Stimulated activated CD8-positive, alpha-beta memory T cell treated with anti-CD3 and anti-CD28 coated beads, Interleukin-15, amount 100 ng/mL, for 4 hours (primary cell): ENCODE results near the gene PHETA1.
A peak's percentile ranks its signal among the peaks of the same experiment; 100 is the strongest.

ENCODE experiments used
- DNase-seq, 2 donors: peaks; one replicate each; pipeline ENCODE4 v3.0.0-alpha.2; 2020; ENCODE audit warnings: low read depth in 2 of 2

PHETA1 gene

DNA sequence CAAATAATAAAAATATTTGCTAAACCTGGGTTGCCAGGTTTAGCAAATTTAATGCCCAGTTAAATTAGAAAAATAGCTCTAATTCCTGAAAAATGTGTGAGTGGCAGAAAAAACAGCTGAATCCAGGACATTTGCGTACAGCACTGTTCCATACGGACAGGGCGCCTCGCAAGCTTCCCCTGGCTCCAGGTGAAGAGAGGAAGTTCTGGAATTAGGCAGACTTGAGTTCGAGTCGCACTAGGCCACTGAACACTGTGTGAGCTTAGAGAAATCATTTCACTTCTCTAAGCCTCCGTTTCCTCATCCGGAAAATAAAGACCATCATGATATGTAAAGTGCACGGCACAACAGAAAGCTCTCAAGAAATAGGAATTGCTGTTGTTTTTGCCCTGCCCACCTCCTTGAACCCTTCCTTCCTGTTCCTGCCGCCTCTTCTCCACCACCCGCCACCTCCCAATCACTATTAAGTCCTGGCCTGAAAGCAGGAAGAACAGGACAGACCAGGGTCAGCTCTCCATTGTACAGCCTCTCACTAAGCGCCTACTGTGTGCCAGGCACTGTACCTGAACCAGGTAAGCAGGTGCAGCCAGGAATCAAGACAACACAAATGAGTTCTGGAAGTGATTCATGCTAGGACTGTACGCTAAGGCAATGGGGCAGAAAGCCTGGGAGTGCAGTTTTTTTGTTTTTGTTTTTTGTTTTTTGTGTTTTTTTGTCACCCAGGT is 763 bp upstream of the PHETA1 start:
- DNase-seq, result no peak

DNA sequence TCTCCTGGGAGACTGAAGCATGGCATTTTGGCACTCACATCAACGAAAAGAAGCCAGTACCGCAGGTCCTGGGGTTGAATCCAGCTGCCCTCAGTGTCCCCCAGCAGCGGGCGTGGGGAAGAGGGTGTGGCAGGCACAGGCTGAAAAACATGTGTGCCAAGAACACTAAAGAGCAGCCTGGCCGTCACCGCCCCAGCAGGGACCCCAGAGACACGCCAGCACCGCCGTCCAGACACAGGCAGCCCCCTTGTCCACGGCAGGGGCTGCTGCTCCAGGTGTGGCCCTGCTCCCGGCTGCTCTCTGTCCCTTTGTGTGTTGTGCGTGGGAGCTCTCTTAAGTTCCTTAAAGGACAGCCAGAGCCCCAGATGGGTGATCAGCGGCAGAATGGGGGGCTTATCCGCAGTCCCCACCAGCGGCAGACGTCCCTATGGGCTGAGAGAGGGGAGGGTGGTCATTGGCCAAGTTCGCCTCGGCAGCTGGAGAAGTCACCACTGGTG is 556 bp downstream of the PHETA1 start:
- DNase-seq, result no peak

DNA sequence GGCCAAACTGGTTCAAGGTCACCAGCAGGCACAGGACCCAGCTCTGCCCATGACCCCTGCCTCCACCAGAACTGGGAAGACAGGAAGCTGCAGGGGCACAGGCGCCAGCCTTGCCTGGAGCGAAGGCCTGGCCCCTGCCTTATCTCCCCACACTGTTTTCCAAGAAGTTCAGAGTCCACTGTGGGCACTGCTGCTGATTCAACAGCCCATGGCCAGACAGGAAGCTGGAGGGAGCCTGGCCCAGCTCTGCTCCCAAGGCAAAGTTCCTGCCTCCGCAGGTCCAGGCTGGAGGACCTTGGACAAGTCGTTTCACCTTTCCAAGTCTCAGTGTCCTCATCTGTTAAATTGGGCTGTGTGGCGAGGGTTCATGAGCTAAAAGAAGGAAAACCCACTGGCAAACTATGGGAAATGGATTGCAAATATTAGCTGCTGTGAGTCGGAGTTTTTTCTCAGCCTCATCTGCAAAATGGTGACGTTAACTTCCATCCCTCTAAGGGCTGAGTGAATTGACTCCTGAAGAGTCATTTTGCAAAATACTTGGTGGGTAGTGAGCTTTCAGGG is 1.2 kb downstream of the PHETA1 start:
- no peak for DNase-seq

DNA sequence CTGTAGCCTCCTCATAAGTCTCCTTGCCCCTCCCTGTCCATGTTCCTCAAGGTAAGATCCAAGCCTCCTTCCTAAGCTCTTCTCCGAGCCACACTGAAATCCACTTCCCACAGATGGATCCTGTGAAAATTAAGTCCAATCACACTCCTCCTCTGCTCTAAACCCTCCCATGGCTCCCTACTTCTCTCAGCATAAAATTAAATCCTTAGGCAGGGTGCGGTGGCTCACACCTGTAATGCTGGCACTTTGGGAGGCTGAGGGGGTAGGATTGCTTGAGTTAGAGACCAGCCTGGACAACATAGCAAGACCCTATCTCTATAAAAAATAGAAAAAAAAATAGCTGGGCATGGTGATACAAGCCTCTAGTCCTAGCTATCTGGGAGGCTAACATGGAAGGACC is 2.3 kb downstream of the PHETA1 start:
- no peak for DNase-seq

DNA sequence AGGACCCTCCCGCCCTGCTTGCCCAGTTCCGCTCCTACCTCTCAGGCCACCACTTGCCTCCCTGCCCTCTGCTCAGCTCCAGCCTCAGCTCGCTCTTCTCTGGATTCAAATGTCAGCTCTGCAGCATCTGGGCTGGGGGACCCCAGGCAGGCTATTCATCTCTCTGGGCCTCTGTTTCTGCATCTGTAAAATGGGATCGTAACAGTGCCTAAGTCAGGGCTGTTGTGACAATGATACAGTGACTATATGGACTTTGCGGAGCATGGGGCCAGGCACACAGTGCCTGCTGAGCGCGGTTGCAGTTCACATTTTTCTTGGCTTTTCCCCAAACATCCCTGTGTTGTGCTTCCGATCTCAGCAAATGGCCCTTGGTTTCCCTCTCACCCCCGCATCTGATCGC is 2.8 kb downstream of the PHETA1 start:
- DNase-seq, result no peak

DNA sequence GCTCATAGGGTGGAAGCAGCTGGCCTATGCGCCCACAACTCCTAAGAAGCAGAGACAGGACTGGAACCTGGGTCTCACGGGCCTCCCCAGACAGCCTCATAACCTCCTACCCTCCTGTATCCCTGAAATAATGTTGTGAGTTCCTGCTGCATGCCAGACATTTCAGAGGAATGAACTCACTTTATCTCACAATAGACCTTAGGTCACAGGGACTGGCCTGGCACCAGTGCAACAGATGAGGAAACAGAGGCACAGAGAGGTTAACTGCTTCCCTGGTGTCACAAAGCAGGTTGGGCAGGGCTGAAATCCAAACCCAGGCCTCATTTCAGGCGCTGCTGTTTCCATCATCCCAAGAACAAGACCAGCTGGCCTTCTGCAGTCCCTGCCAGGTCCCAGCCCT is 5.3 kb downstream of the PHETA1 start:
- no peak for DNase-seq

DNA sequence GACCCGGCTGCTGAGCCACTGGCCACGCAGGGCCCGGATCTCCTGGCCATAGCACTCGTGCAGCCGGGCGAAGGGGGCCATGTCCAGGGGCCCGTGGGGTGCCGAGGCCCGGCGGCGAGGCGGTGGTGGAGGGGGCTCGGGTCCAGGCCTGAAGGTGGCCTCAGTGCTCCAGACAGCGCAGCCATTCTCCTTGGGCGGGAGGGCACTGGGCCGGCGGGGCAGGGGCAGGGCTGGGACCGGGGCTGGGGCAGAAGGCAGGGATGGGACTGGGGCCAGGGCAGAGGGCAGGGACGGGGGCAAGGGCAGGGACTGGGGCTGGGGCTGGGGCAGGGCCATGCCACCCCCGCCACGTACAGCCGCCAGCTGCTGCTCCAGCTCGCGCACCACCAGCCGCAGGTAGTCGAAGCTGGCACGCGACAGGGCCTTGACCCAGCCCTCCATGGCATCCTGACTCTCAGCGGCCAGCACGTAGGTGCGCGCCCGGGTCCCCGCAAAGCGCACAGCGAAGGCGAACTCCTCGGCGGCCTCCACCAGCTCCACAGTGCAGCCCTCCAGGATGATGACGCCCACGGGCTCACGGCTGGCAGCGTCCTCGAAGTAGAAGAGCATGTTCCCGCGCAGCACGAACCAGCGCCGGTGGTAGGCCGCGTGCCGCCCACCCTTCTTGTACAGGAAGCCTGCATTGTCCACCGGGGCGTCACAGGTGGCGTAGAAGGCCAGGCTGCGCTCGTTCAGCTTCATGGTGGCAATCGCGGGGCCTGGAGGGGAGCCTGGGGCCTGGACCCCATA is 6.0 kb downstream of the PHETA1 start:
- DNase-seq, result no peak

DNA sequence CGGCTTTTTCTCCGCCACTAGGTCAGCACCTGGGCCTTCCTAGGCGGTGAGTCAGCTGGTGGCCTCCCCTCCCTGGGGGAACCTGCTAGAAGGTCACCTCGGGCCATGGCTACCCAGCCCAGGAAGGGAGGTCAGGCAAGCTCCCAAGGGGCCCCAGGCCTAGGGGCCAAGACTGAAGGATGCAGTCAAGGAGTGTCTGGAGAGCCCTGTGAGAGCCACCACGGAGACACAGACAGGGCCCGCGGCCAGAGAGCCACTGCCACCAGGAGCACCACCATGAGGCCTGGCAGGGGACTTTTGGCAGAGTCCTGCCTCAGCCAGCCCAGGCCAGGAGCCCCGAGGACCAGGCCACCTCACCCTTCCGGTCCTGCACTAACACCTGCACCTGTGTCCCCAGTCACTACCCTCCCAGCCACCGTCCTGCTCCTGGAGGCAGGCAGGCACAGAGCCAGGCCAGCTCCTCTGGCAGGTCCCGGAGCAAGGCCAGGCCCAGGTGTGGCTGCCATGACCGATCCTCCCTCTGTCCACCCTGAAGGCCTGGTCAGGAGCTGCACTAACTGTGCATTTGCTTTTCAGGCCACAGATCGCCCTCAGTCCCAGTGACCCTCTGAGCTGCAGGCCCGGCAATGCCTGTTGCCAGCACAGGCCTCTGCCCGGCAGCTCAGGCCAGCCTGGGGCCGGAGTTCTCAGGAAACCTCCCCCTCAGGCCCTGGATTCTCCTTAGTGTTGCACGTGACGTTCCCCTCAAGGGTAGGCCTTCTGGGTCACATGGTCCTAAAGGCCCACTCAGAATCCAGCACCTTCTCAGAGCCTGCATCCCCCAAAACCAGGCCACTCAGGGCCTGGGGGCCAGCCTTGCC is 6.9 kb downstream of the PHETA1 start:
- no peak for DNase-seq

DNA sequence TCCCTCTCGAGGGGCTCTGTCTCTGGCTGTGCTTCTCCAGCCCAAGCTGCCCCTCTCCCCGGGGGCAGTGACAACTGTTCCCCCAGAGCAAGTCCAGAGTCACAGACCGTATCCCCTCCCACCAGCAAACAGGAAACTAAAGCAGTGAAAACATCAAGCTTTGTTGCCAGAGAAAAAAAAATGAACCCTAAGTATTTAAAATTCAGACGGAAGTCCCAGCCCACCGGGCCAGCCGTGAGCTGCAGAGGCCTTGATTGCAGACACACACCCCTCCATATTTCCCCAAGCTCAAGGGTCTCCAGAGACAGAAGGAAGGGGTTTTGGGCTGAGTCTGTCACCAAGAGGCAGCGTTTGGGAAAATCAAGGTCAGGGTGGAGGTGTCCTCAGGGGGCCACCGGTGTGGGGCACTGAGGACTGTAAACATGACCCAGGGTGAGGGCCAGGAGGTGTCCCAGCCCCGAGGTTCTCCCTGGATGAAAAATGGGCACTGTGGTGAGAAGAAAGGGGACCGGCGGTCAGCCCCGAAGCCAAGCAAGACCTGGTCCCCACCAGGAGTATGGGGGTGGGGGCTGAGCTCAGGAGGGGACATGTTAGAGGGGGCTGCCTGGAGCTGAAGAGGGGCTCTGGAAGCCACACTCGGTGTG is 7.7 kb downstream of the PHETA1 start:
- DNase-seq, result no peak

DNA sequence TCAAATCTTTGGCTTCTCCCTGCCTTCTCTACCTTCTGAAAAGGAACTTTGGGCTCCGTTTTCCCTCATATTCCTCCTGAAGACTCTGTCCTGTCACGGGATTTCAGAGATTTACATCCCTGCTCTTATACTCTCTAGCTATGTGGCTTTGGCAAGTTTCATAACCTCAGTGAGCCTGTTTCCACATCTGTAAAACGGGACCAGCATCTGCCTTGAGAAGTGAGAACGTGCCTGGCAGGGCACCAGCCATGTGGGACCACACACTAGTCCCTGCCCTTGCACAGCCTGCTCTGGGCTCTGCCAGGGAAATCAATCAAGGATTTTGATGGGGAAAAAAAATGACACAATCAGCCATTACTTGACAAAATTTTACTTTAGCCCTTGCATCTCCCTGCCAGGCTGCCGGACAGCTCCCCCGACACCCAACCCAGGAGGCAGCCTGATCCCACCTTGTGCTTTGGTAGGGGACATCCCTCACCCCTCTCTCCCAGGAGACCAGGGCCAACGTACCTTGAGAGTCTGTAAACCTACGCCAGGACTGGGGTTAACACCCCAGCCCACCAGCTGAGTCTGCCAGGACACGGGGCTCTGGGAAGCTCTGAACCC is 8.5 kb downstream of the PHETA1 start:
- DNase-seq, result no peak

DNA sequence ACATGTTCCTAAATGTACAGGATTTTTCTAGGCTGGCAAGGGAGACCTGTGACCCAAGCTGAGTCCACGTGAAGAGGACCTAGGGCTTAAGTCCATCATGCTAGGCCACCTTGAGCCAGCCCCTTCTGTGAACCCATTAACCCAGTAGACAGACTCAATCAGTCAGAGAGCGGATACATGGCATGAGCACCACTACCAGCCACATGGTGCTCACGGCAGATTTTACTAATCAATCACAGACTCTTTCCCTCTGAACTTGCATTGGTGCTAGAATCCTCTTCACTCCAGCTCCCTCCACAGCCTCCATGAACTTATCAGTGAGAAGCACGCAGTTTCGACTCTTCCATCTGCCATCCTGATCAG is 9.0 kb downstream of the PHETA1 start:
- DNase-seq, result no peak

DNA sequence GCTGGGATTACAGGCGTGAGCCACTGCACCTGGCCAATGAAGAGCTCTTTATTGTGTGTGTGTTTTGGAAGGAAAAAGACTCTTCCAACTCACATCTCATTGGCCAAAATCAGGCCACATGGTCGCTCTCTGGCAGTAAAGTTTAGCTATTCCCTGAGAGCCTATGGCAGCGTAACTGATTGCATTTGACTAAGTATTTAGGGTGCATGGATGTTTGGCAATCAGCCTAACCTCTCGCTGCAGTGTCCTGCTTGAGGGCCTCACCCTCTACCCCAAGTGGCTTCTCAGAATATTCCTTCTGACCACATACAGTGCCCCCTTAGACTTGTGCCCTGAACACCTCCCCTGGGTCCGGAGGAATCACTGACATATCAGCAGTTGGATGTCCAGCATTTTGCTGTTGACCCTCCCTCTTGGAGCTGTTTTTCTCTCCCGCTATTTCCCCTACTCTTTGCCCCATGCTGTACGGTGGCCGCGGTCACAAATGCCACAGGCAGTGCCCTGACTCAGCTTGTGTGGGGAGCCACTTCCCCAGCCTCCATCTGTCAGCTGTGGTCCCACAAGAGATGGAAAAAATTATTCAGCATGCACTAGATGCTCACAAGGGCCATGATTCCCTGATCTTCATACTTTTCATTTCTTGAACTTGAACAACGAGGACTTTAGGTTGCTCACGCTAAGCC is 9.5 kb downstream of the PHETA1 start:
- peak in 1 of 2 donors; percentile 36 for DNase-seq

DNA sequence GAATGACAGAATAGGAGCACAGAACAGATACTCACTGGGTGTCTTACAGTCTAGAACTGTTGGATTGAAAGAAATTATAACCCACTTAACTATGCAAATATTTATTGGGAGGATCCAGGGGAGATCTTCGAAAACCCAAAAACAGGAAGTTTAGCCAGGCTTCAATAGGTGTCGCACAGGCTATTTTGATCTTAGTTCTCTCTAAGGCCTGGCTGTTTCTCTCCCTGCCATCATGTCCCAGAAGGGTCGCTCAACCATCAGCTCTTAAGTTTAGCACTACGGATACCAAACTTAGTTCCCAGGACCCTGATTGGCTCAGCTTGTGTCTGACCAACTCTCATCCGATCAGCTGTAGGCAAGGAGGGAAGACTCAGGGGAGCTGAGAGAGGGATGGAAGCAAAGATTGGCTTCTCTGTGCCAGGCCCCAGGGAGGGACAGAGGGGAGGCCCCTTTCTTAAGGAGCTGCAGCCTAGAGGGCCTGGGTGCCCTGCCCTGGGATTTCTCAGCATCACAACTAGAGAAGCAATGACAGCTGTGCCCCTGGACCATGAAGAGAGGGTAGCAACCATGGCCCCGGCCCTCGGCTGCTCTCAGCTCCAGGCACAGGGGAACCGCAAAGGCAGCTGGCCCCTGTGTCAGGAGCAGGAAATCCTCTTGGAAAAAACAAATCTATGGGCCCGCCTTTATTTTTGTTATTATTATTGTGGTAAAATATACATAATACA is 13.5 kb downstream of the PHETA1 start:
- DNase-seq, result no peak

DNA sequence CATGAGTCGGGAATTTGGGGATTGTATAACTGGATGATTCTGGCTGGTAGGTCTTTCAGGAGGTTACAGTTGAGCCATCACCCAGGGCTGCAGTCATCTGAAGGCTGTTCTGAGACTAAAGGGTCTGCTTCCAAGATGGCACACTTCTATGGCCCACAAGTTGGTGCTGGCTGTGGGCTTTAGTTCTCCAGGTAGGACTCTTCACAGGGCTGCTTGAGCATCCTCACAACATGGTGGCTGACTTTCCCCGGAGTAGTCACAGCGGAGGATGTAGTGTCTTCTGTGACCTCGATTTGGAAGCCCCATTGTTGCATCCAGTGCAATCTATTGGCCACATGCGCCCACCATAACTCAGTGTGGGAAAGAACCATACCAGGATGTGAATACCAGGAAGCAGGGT is 14.4 kb downstream of the PHETA1 start:
- no peak for DNase-seq

DNA sequence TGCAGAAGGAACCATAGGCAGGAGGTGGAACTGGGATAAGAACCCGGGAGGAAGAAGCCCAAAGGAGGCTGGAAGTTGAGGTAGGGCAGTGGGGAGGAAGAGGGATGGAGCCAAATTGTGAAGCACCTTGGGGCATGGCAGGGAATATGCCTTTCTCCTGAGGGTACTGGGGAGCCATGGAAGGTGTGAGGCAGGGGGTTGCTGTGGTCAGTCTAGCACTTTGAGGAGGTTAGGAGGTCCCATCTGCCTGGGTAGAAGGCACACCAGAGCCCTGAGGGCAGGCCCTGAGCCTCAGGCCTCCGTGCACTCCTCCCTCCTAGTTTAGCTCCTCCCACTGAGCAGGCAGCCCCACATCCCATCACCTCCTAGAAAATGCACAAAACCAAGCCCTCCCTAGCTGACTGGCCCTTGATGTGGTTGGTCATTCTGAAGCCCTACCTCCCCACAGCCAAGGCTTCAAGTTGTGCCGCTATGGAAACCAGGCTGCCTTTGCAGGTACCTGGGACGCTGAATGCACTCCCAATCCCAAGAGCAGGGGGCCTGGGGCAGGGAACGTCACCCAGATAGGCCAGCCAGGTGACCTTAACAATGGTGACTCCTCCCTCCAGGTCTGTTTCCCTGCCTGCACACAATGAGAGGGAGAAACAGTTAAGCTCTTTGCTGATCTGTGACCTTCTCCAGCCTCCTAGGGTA is 15.1 kb downstream of the PHETA1 start:
- DNase-seq, result no peak

DNA sequence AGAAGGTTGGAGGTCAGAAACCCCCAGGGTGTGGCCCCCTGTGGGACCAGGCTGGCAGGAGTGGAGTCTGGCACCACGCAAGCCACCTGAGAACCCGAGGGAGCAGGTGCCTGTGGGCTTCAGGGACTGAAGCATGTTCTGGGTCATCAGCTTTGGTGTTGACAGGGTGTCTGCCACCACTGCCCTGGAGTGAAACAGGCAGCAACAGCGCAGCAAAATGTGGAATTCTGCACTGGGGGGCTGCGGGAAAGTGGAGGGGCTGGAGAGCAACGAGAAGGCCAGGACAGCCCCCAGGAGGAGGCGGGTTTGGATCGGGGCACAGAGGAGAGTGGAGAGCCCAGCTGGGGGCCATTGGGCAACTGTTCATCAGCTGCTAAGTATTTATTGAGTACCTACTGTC is 15.9 kb downstream of the PHETA1 start:
- no peak for DNase-seq

DNA sequence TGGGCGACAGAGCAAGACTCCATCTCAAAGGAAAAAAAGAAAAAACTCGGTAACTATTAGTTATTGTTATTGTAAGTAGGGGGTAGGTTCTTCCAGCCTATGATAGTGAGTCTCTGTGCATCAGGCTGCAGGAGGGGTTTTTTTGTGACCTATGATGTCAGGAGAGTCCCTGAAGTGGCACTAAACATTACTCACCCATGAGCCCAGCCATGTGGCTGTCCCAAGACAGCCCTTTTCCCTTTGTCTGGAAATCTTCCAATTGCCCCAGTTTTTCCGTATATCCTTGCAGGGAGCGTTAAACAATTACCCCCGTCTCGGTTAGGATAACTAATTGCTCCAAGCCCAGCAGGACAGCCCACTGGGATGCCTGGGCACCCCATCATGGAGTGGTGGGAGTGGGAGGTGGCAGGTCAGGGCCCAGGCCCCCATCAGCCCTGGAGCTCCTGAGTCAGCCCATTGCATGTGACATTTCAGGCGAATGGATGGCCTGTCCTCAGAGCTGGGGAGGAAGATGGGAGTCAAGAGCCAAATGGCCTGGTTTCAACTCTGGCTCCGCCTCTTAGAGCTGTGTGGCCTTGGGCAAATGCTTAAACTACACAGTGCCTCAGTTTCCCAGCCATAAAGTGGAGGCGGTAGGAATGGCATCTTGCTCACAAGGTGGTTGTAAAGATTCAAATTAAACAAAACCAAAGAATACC is 16.4 kb downstream of the PHETA1 start:
- no peak for DNase-seq

DNA sequence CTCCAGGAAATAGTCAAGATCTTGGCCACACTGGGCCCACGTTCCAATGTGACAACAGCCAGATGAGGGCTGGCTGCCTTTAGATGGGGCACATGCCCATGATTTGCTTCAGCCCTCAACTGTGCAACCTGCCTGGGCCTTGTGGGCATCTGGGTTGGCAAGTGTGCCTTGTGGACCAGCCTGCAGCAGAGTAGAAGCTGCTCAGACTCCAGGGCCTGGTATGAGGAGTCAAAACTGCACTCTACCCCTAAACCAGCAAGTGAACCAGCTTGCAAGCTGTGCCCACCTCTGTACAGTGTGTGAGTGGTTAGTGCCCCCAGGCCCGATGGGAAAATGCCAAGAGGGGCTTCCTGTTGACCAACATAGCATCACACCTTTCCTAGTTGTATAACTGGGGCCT is 17.9 kb downstream of the PHETA1 start:
- DNase-seq, result no peak
